HEK293 (cell line): ENCODE measurements around the gene MEI4.
"Not testable (repeated sequence)": the region's sequence is repeated elsewhere in the genome, so short reads cannot be mapped to it uniquely, and the experiment has no call there.

ENCODE experiments used
- CTCF ChIA-PET: fragments of 350-600 bp; formaldehyde crosslinking; extraction: SDS; loops from one replicate; lab custom pipeline; 2021; ENCODE audit warnings: antibody characterized with exemption; lab: Yijun Ruan, JAX
- POLR2A ChIA-PET: fragments of 300-600 bp; formaldehyde crosslinking; extraction: SDS; loops from one replicate; lab custom pipeline; 2020; ENCODE audit warnings: antibody characterized with exemption, inconsistent platforms; lab: Yijun Ruan, JAX
- H3K27ac ChIP-seq: fragments of 200-500 bp; sonication (Bioruptor generic); 2 replicates; pipeline ENCODE4 v1.5.1; 2014; ENCODE audit warnings: low read depth, low read length, control low read depth, inconsistent platforms; ENCODE audit errors: extremely low read depth
- H3K36me3 ChIP-seq, 2 experiments: fragments of 200-500 bp in 1 of 2; sonication (Bioruptor generic) in 1 of 2; 1 replicate in 1 of 2; 2 replicates in 1 of 2; pipeline ENCODE4 v1.5.1; 2014 to 2017; ENCODE audit warnings: inconsistent platforms in 2 of 2, low read length in 2 of 2; ENCODE audit not compliant: control insufficient read depth in 2 of 2, insufficient read depth in 1 of 2
- H3K4me1 ChIP-seq: fragments of 200-500 bp; sonication (Bioruptor generic); 2 replicates; pipeline ENCODE4 v1.5.1; 2014; ENCODE audit warnings: mild to moderate bottlenecking, low read length, inconsistent platforms; ENCODE audit not compliant: control insufficient read depth, insufficient read depth
- H3K4me3 ChIP-seq: 2 replicates; pipeline ENCODE4 v1.5.1; 2011; ENCODE audit warnings: low read depth, mild to moderate bottlenecking, control low read depth, low read length, moderate library complexity
- H3K9me3 ChIP-seq: fragments of 200-500 bp; sonication (Bioruptor generic); 2 replicates; pipeline ENCODE4 v1.5.1; 2014; ENCODE audit warnings: low read depth, low read length, inconsistent platforms; ENCODE audit not compliant: control insufficient read depth, insufficient read depth
- BCL11B ChIP-seq: fragments of 450-650 bp; formaldehyde crosslinking; IDR thresholded peaks from 2 replicates; pipeline ENCODE4 v1.5.1; 2016; ENCODE audit warnings: low read depth, missing biosample characterization, missing genetic modification characterization
- SP3 ChIP-seq: fragments of 450-650 bp; formaldehyde crosslinking; IDR thresholded peaks from 2 replicates; pipeline ENCODE4 v1.5.1; 2016; ENCODE audit warnings: missing biosample characterization, missing genetic modification characterization
- ZNF146 ChIP-seq: fragments of 450-650 bp; formaldehyde crosslinking; IDR thresholded peaks from 2 replicates; pipeline ENCODE4 v1.5.1; 2016; ENCODE audit warnings: missing biosample characterization, missing genetic modification characterization
- ZNF211 ChIP-seq: fragments of 450-650 bp; formaldehyde crosslinking; IDR thresholded peaks from 2 replicates; pipeline ENCODE4 v1.5.1; 2016; ENCODE audit warnings: low read depth, missing biosample characterization, missing genetic modification characterization
- ZNF292 ChIP-seq: fragments of 450-650 bp; formaldehyde crosslinking; IDR thresholded peaks from 2 replicates; pipeline ENCODE4 v1.5.1; 2016; ENCODE audit warnings: low read depth, missing biosample characterization, missing genetic modification characterization, borderline replicate concordance
- ZNF311 ChIP-seq: fragments of 450-650 bp; formaldehyde crosslinking; IDR thresholded peaks from 2 replicates; pipeline ENCODE4 v1.5.1; 2017; ENCODE audit warnings: missing biosample characterization, missing genetic modification characterization, borderline replicate concordance
- ZNF423 ChIP-seq: fragments of 450-650 bp; formaldehyde crosslinking; IDR thresholded peaks from 2 replicates; pipeline ENCODE4 v1.5.1; 2016; ENCODE audit warnings: missing biosample characterization, missing genetic modification characterization
- ZNF426 ChIP-seq: fragments of 450-650 bp; formaldehyde crosslinking; IDR thresholded peaks from 2 replicates; pipeline ENCODE4 v1.5.1; 2017; ENCODE audit warnings: missing biosample characterization, missing genetic modification characterization, mild to moderate bottlenecking, inconsistent platforms, moderate library complexity
- ZNF518A ChIP-seq: fragments of 450-650 bp; formaldehyde crosslinking; conservative IDR thresholded peaks from 2 replicates; pipeline ENCODE4 v1.5.1; 2016; ENCODE audit warnings: low read depth, missing biosample characterization, missing genetic modification characterization
- ZNF530 ChIP-seq: fragments of 450-650 bp; formaldehyde crosslinking; IDR thresholded peaks from 2 replicates; pipeline ENCODE4 v1.5.1; 2016; ENCODE audit warnings: low read depth, missing biosample characterization, missing genetic modification characterization
- ZNF549 ChIP-seq: fragments of 450-650 bp; IDR thresholded peaks from 2 replicates; pipeline ENCODE4 v1.5.1; 2018; ENCODE audit warnings: missing biosample characterization, missing genetic modification characterization, mild to moderate bottlenecking, inconsistent platforms, moderate library complexity
- ZNF777 ChIP-seq: fragments of 450-650 bp; formaldehyde crosslinking; IDR thresholded peaks from 2 replicates; pipeline ENCODE4 v1.5.1; 2017; ENCODE audit warnings: missing biosample characterization, missing genetic modification characterization, borderline replicate concordance
- ZSCAN23 ChIP-seq: fragments of 450-650 bp; formaldehyde crosslinking; IDR thresholded peaks from 2 replicates; pipeline ENCODE4 v1.5.1; 2016; ENCODE audit warnings: missing biosample characterization, missing genetic modification characterization
- TF ChIP-seq, protein P1 (sequence below): fragments of 450-650 bp; formaldehyde crosslinking; IDR thresholded peaks from 2 replicates; pipeline ENCODE4 v1.5.1; 2016; ENCODE audit warnings: missing biosample characterization, missing genetic modification characterization

Gene MEI4

GRCh38 chr6:77825204-77825603 is 172.4 kb downstream of the MEI4 start (continued):
- TF ChIP-seq ZNF211 (tag by site-specific recombination), result no peak
- no peak for TF ChIP-seq ZNF777
- TF ChIP-seq ZNF292 (tag by site-specific recombination), result no peak
- no peak for TF ChIP-seq ZNF518A (tag by site-specific recombination)
- TF ChIP-seq, all 188 proteins: peak for 0

DNA sequence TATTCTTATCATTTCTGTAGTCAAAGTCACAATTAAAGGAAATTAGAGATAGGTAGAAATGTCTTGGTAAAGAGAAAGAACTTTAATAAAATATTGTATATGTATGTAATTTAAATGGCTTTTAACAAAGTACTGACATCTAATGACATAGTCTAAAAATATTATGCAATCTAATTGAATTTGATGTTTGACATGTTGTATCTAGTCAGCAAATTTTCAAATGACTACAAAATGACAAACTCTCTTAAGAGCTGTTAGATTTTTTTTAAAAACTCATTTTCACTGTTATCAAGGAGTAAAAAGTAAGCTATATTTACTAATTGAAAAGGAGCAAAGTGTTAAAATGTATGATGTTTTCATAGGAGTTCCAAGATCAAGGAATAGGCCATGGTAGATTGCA is 176.9 kb downstream of the MEI4 start:
- H3K9me3 ChIP-seq, result no peaks in the 10 kb centered on the region
- no peak overlapping the region for H3K27ac ChIP-seq
- TF ChIP-seq, protein P1, sequence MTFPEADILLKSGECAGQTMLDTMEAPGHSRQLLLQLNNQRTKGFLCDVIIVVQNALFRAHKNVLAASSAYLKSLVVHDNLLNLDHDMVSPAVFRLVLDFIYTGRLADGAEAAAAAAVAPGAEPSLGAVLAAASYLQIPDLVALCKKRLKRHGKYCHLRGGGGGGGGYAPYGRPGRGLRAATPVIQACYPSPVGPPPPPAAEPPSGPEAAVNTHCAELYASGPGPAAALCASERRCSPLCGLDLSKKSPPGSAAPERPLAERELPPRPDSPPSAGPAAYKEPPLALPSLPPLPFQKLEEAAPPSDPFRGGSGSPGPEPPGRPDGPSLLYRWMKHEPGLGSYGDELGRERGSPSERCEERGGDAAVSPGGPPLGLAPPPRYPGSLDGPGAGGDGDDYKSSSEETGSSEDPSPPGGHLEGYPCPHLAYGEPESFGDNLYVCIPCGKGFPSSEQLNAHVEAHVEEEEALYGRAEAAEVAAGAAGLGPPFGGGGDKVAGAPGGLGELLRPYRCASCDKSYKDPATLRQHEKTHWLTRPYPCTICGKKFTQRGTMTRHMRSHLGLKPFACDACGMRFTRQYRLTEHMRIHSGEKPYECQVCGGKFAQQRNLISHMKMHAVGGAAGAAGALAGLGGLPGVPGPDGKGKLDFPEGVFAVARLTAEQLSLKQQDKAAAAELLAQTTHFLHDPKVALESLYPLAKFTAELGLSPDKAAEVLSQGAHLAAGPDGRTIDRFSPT (tag by site-specific recombination), result no peak
- TF ChIP-seq ZNF146 (tag by site-specific recombination) (no peak), SP3 (tag by site-specific recombination) (no peak), ZNF423 (tag by site-specific recombination) (no peak), ZSCAN23 (tag by site-specific recombination) (no peak), ZNF311 (no peak), ZNF530 (no peak), BCL11B (tag by site-specific recombination) (no peak), ZNF549 (tag by site-specific recombination) (no peak), ZNF426 (tag by site-specific recombination) (no peak)
- POLR2A ChIA-PET, result no interaction called here
- H3K36me3 ChIP-seq, result no peaks in the 10 kb centered on the region
- no peak overlapping the region for H3K4me3 ChIP-seq
- CTCF ChIA-PET, result no interaction called here
- H3K4me1 ChIP-seq, result no peaks in the 10 kb centered on the region

- H3K4me1 ChIP-seq, POLR2A ChIA-PET, CTCF ChIA-PET, H3K27ac ChIP-seq, H3K9me3 ChIP-seq, H3K4me3 ChIP-seq, H3K36me3 ChIP-seq: not testable (repeated sequence)
- peak; percentile 40; the same call in 1 of the 2 replicates for TF ChIP-seq ZNF146 (tag by site-specific recombination)
These were observed 180.9 kb downstream of the MEI4 start for GRCh38 chr6:77833749-77834148.
